SK-N-SH (cell line): Measurements from ENCODE around the gene ZC3H12A. TPM values are rescaled to one million over a fixed set of nuclear protein-coding genes. Genes with fewer than 3 reads are reported as not detected.
A peak's percentile ranks its signal among the peaks of the same experiment; 100 is the strongest.

ENCODE experiments used
- CTCF ChIA-PET: fragments of 300-600, 350-600 bp; formaldehyde crosslinking; extraction: SDS; loops from one replicate; lab custom pipeline; 2021; lab: Yijun Ruan, JAX
- POLR2A ChIA-PET: fragments of 350-600 bp; sonication (Branson Sonifier 250); formaldehyde crosslinking; extraction: SDS; loops from one replicate; lab custom pipeline; 2020; ENCODE audit warnings: antibody characterized with exemption, inconsistent platforms; lab: Yijun Ruan, JAX
- DNase-seq: peaks from one replicate; pipeline ENCODE4 v3.0.0; 2012
- H2AFZ ChIP-seq: fragments of 200-600 bp; sonication (generic); 2 replicates; pipeline ENCODE4 v1.8.1; 2016; ENCODE audit warnings: antibody characterized with exemption, mild to moderate bottlenecking, low read depth
- H3F3A ChIP-seq: fragments of 200-600 bp; sonication (generic); replicated peaks from 2 replicates; pipeline ENCODE3; 2016; ENCODE audit warnings: antibody characterized with exemption, mild to moderate bottlenecking; ENCODE audit not compliant: insufficient read depth
- H3K27ac ChIP-seq, 2 experiments: fragments of 200-500 bp in 1 of 2; fragments of 200-600 bp in 1 of 2; sonication (Bioruptor generic) in 1 of 2; sonication (generic), shearing (Covaris generic) in 1 of 2; 2 replicates each; pipeline versions ENCODE4 v1.5.1 to v1.6.1; 2014 to 2016; ENCODE audit warnings: low read depth in 2 of 2, inconsistent platforms in 1 of 2, low read length in 1 of 2, mild to moderate bottlenecking in 1 of 2, mixed read lengths in 1 of 2
- H3K27me3 ChIP-seq: fragments of 200-600 bp; sonication (generic), shearing (Covaris generic); 2 replicates; pipeline ENCODE4 v1.6.1; 2016; ENCODE audit warnings: mixed run types; ENCODE audit not compliant: insufficient read depth
- H3K36me3 ChIP-seq, 2 experiments: fragments of 200-500 bp in 1 of 2; fragments of 200-600 bp in 1 of 2; sonication (Bioruptor generic) in 1 of 2; sonication (generic) in 1 of 2; replicated peaks in 1 of 2; 2 replicates each; pipeline versions ENCODE3 to v1.5.1; 2014 to 2016; ENCODE audit warnings: low read length in 1 of 2, mild to moderate bottlenecking in 1 of 2; ENCODE audit not compliant: insufficient read depth in 2 of 2, control insufficient read depth in 1 of 2
- H3K4me1 ChIP-seq, 2 experiments: fragments of 200-500 bp in 1 of 2; fragments of 200-600 bp in 1 of 2; sonication (Bioruptor generic) in 1 of 2; sonication (generic), shearing (Covaris generic) in 1 of 2; 2 replicates each; pipeline versions ENCODE4 v1.5.1 to v1.6.1; 2014 to 2016; ENCODE audit warnings: low read depth in 1 of 2, low read length in 1 of 2, mixed run types in 1 of 2; ENCODE audit not compliant: insufficient read depth in 2 of 2, control insufficient read depth in 1 of 2
- H3K4me2 ChIP-seq: fragments of 200-600 bp; sonication (generic), shearing (Covaris generic); 2 replicates; pipeline ENCODE4 v1.6.1; 2017; ENCODE audit warnings: mixed run types
- H3K4me3 ChIP-seq, 2 experiments: fragments of 200-500 bp in 1 of 2; fragments of 200-600 bp in 1 of 2; sonication (Bioruptor generic) in 1 of 2; sonication (generic), shearing (Covaris generic) in 1 of 2; 2 replicates each; pipeline versions ENCODE4 v1.5.1 to v1.8.1; 2014 to 2016; ENCODE audit warnings: low read depth in 2 of 2, inconsistent platforms in 1 of 2, low read length in 1 of 2, mild to moderate bottlenecking in 1 of 2, mixed read lengths in 1 of 2, moderate library complexity in 1 of 2
- H3K79me2 ChIP-seq: fragments of 200-600 bp; sonication (generic); 2 replicates; pipeline ENCODE4 v1.8.1; 2017; ENCODE audit warnings: mild to moderate bottlenecking; ENCODE audit not compliant: insufficient read depth
- H3K9ac ChIP-seq: fragments of 200-600 bp; sonication (generic); 2 replicates; pipeline ENCODE4 v1.6.1; 2017; ENCODE audit warnings: mixed run types
- H3K9me2 ChIP-seq: fragments of 200-600 bp; sonication (generic); 2 replicates; pipeline ENCODE4 v1.6.1; 2017; ENCODE audit warnings: mixed run types
- H3K9me3 ChIP-seq: fragments of 200-600 bp; sonication (generic); 2 replicates; pipeline ENCODE4 v1.6.1; 2017; ENCODE audit warnings: mixed run types, mild to moderate bottlenecking, moderate library complexity
- H4K20me1 ChIP-seq: fragments of 200-600 bp; sonication (generic); 2 replicates; pipeline ENCODE4 v1.6.1; 2017; ENCODE audit warnings: mild to moderate bottlenecking, mixed run types; ENCODE audit not compliant: insufficient read depth
- FOXJ3 ChIP-seq: sonication (generic); formaldehyde crosslinking; IDR thresholded peaks from 2 replicates; pipeline ENCODE4 v1.5.1; 2020; ENCODE audit warnings: mild to moderate bottlenecking, missing genetic modification reagents
- JUND ChIP-seq: IDR thresholded peaks from 2 replicates; pipeline ENCODE4 v1.4.0; 2012
- MXI1 ChIP-seq: IDR thresholded peaks from 2 replicates; pipeline ENCODE4 v1.6.1; 2012; ENCODE audit warnings: mild to moderate bottlenecking, low read depth, low read length, improper control_type of control experiment
- RAD21 ChIP-seq: IDR thresholded peaks from 2 replicates; pipeline ENCODE4 v1.6.1; 2012; ENCODE audit warnings: mild to moderate bottlenecking, low read length
- TAF1 ChIP-seq: IDR thresholded peaks from 2 replicates; pipeline ENCODE4 v1.6.1; 2012; ENCODE audit warnings: low read depth, mild to moderate bottlenecking, low read length, moderate library complexity, borderline replicate concordance
- TEAD4 ChIP-seq: IDR thresholded peaks from 2 replicates; pipeline ENCODE4 v1.4.0; 2012; ENCODE audit warnings: mild to moderate bottlenecking, borderline replicate concordance; ENCODE audit not compliant: insufficient read depth
- WGBS: methylation state at CpG from one replicate; pipeline ENCODE4 v1.1.6; 2017; ENCODE audit warnings: low lambda C conversion rate; 5-methylcytosine and 5-hydroxymethylcytosine counted together
- polyA plus RNA-seq, 3 experiments: library from polyadenylated mRNA; depleted of rRNA; stranded (reverse); fragments of >200 nt; gene quantifications; 2 replicates each; pipeline ENCODE4 v1.2.3, GENCODE V29; 2012
- TF ChIP-seq, protein P1 (sequence below): IDR thresholded peaks from 2 replicates; pipeline ENCODE4 v1.4.0; 2012; ENCODE audit warnings: low read depth, borderline replicate concordance
- TF ChIP-seq, protein P2 (sequence below): IDR thresholded peaks from 2 replicates; pipeline ENCODE4 v1.4.0; 2012; ENCODE audit warnings: low read depth, borderline replicate concordance
- TF ChIP-seq, protein P3 (sequence below): fragments of 150-350 bp; IDR thresholded peaks from 2 replicates; pipeline ENCODE4 v1.6.1; 2016; ENCODE audit warnings: mild to moderate bottlenecking, low read depth, low read length
- TF ChIP-seq, protein P4 (sequence below): IDR thresholded peaks from 2 replicates; pipeline ENCODE4 v1.6.1; 2012; ENCODE audit warnings: mild to moderate bottlenecking, low read depth, low read length, moderate library complexity
- TF ChIP-seq, protein P5 (sequence below): fragments of 200-600 bp; sonication (generic); IDR thresholded peaks from 2 replicates; pipeline ENCODE4 v1.6.1; 2017; ENCODE audit warnings: antibody characterized with exemption, mild to moderate bottlenecking, moderate library complexity
- TF ChIP-seq, protein P6 (sequence below): IDR thresholded peaks from 2 replicates; pipeline ENCODE4; 2012

ZC3H12A gene
- polyA plus RNA-seq, 1 of the 3 experiments (the other 2 are of a cell fraction): 8.9 TPM

DNA sequence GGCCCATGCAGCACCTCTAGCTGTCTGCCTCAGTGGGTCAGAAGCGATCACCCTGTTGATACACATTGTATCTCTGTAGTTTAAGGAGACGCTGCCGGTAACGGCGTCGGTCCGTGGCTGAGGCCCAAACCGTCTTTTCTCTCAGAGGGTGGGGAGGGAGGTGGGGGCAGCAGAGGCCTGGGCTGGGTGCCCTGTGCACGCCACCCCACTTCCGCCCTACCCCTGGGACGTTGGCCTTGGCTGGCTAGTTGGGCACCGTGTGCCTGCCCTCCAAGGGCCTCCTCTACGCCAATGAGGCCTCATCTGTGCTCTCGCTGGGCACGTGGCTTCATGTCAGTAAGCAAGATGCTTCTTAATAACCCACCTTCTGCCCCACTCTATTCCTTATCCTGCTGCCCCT is 9.4 kb downstream of the ZC3H12A start:
- peaks cover 16 to 36% of the 10 kb centered on the region in 2 experiments; a peak in 3 of 4 replicates for H3K4me1 ChIP-seq
- H3K36me3 ChIP-seq: peaks cover 15 to 44% of the 10 kb centered on the region in 2 experiments
- no peak overlapping the region for H3K4me3 ChIP-seq
- ChIA-PET POLR2A (interaction anchor here (1.6 kb wide), 1 partner anchor 112 kb away, joined by 3 read pairs; the partner anchor contains the start of gene GNL2), CTCF (interaction anchor here (0.7 to 21.1 kb wide), 4 partner anchors 9 to 908 kb away, joined by 3 to 481 read pairs (median 76); partner anchors contain the start of gene ZC3H12A)
- H3K79me2 ChIP-seq: peaks cover 29% of the 10 kb centered on the region
- H3K27ac ChIP-seq: no peak overlapping the region
- H3K9me3 ChIP-seq: no peaks in the 10 kb centered on the region
- no peaks in the 10 kb centered on the region for H3K9me2 ChIP-seq
- H3K27me3 ChIP-seq: no peaks in the 10 kb centered on the region
- no peaks in the 10 kb centered on the region for H4K20me1 ChIP-seq
- no peak for DNase-seq
- no peak overlapping the region for H3K4me2 ChIP-seq
- H3F3A ChIP-seq: peaks cover 13% of the 10 kb centered on the region
- 97% methylated on average over 11 of the region's 15 CpGs for WGBS
- TF ChIP-seq JUND (no peak), MXI1 (no peak)
- TF ChIP-seq, protein P1, sequence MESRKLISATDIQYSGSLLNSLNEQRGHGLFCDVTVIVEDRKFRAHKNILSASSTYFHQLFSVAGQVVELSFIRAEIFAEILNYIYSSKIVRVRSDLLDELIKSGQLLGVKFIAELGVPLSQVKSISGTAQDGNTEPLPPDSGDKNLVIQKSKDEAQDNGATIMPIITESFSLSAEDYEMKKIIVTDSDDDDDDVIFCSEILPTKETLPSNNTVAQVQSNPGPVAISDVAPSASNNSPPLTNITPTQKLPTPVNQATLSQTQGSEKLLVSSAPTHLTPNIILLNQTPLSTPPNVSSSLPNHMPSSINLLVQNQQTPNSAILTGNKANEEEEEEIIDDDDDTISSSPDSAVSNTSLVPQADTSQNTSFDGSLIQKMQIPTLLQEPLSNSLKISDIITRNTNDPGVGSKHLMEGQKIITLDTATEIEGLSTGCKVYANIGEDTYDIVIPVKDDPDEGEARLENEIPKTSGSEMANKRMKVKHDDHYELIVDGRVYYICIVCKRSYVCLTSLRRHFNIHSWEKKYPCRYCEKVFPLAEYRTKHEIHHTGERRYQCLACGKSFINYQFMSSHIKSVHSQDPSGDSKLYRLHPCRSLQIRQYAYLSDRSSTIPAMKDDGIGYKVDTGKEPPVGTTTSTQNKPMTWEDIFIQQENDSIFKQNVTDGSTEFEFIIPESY: no peak
- TF ChIP-seq, protein P2, sequence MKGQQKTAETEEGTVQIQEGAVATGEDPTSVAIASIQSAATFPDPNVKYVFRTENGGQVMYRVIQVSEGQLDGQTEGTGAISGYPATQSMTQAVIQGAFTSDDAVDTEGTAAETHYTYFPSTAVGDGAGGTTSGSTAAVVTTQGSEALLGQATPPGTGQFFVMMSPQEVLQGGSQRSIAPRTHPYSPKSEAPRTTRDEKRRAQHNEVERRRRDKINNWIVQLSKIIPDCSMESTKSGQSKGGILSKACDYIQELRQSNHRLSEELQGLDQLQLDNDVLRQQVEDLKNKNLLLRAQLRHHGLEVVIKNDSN: no peak
- no peak overlapping the region for H2AFZ ChIP-seq
- H3K9ac ChIP-seq: no peak overlapping the region

DNA sequence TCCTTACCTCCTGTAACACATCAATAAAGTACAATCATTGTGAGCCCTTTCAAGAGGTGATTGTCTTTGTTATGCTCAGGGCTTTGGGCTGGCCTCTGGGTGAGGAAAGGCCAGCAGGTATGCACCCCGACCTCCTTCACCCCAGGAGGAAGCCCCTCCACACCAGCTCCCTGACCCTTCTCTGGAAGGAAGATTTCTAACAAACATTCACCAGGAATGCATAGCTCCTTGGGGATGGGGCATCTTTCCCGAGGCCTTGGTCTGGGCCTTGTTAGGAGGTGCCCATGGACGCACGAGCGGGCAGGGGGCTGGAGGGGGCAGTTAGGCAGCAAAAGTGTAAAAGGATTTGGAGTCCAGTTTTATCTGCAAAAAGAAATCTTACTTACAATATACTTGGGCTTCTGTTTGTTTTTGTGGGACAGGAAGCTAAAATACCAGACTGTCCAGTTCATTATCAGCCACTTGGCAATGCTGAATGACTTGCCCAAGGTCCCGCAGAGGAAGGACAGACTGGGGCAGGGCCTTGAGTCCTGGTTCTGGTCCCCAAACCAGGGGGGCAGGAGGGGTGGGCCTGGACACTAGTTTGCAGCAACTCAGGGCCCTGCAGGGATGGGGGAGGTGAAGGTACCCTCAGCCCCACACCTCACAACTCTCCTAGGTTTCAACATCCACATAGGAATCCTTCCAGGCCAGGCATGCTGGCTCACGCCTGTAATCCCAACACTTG is 10.1 kb downstream of the ZC3H12A start:
- no peak for DNase-seq
- H3K4me2 ChIP-seq: no peak overlapping the region
- peak overlapping the region in 1 of 2 experiments; percentile 39; a peak in 1 of 4 replicates for H3K27ac ChIP-seq
- TF ChIP-seq, protein P3, sequence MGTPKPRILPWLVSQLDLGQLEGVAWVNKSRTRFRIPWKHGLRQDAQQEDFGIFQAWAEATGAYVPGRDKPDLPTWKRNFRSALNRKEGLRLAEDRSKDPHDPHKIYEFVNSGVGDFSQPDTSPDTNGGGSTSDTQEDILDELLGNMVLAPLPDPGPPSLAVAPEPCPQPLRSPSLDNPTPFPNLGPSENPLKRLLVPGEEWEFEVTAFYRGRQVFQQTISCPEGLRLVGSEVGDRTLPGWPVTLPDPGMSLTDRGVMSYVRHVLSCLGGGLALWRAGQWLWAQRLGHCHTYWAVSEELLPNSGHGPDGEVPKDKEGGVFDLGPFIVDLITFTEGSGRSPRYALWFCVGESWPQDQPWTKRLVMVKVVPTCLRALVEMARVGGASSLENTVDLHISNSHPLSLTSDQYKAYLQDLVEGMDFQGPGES: no peak
- TF ChIP-seq, protein P4, sequence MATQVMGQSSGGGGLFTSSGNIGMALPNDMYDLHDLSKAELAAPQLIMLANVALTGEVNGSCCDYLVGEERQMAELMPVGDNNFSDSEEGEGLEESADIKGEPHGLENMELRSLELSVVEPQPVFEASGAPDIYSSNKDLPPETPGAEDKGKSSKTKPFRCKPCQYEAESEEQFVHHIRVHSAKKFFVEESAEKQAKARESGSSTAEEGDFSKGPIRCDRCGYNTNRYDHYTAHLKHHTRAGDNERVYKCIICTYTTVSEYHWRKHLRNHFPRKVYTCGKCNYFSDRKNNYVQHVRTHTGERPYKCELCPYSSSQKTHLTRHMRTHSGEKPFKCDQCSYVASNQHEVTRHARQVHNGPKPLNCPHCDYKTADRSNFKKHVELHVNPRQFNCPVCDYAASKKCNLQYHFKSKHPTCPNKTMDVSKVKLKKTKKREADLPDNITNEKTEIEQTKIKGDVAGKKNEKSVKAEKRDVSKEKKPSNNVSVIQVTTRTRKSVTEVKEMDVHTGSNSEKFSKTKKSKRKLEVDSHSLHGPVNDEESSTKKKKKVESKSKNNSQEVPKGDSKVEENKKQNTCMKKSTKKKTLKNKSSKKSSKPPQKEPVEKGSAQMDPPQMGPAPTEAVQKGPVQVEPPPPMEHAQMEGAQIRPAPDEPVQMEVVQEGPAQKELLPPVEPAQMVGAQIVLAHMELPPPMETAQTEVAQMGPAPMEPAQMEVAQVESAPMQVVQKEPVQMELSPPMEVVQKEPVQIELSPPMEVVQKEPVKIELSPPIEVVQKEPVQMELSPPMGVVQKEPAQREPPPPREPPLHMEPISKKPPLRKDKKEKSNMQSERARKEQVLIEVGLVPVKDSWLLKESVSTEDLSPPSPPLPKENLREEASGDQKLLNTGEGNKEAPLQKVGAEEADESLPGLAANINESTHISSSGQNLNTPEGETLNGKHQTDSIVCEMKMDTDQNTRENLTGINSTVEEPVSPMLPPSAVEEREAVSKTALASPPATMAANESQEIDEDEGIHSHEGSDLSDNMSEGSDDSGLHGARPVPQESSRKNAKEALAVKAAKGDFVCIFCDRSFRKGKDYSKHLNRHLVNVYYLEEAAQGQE: no peak
- TF ChIP-seq TAF1: no peak
- TF ChIP-seq, protein P5, sequence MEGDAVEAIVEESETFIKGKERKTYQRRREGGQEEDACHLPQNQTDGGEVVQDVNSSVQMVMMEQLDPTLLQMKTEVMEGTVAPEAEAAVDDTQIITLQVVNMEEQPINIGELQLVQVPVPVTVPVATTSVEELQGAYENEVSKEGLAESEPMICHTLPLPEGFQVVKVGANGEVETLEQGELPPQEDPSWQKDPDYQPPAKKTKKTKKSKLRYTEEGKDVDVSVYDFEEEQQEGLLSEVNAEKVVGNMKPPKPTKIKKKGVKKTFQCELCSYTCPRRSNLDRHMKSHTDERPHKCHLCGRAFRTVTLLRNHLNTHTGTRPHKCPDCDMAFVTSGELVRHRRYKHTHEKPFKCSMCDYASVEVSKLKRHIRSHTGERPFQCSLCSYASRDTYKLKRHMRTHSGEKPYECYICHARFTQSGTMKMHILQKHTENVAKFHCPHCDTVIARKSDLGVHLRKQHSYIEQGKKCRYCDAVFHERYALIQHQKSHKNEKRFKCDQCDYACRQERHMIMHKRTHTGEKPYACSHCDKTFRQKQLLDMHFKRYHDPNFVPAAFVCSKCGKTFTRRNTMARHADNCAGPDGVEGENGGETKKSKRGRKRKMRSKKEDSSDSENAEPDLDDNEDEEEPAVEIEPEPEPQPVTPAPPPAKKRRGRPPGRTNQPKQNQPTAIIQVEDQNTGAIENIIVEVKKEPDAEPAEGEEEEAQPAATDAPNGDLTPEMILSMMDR: no peak
- TF ChIP-seq FOXJ3: no peak
- TF ChIP-seq TEAD4: no peak
- TF ChIP-seq RAD21: no peak
- TF ChIP-seq, protein P6, sequence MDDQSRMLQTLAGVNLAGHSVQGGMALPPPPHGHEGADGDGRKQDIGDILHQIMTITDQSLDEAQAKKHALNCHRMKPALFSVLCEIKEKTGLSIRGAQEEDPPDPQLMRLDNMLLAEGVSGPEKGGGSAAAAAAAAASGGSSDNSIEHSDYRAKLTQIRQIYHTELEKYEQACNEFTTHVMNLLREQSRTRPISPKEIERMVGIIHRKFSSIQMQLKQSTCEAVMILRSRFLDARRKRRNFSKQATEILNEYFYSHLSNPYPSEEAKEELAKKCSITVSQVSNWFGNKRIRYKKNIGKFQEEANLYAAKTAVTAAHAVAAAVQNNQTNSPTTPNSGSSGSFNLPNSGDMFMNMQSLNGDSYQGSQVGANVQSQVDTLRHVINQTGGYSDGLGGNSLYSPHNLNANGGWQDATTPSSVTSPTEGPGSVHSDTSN: no peak

More for the DNA sequence above, 10.1 kb downstream of the ZC3H12A start:
- Histone ChIP-seq H3K4me1 (peaks cover 9 to 32% of the 10 kb centered on the region in 2 experiments; a peak in 2 of 4 replicates), H3K9me3 (no peaks in the 10 kb centered on the region), H3K9me2 (no peaks in the 10 kb centered on the region), H3K4me3 (no peak overlapping the region), H3K9ac (no peak overlapping the region), H3K79me2 (peaks cover 22% of the 10 kb centered on the region), H3F3A (peaks cover 15% of the 10 kb centered on the region), H3K36me3 (peaks cover 17 to 44% of the 10 kb centered on the region in 2 experiments), H2AFZ (no peak overlapping the region), H3K27me3 (no peaks in the 10 kb centered on the region), H4K20me1 (no peaks in the 10 kb centered on the region)
- ChIA-PET CTCF (interaction anchor here (0.7 to 21.1 kb wide), 8 partner anchors 10 to 968 kb away, joined by 3 to 481 read pairs (median 30); partner anchors contain the start of genes MEAF6 and ZC3H12A), POLR2A (interaction anchor here (0.9 to 2.0 kb wide), 5 partner anchors 8 to 206 kb away, joined by 3 to 16 read pairs (median 3); partner anchors contain the start of genes GNL2, MEAF6 and ZC3H12A)
- WGBS: 90% methylated on average over 6 of the region's 7 CpGs
